ENCODE measurements around the gene SLC23A2.
"Not testable (repeated sequence)": the region's sequence is repeated elsewhere in the genome, so short reads cannot be mapped to it uniquely, and the experiment has no call there.

DNA sequence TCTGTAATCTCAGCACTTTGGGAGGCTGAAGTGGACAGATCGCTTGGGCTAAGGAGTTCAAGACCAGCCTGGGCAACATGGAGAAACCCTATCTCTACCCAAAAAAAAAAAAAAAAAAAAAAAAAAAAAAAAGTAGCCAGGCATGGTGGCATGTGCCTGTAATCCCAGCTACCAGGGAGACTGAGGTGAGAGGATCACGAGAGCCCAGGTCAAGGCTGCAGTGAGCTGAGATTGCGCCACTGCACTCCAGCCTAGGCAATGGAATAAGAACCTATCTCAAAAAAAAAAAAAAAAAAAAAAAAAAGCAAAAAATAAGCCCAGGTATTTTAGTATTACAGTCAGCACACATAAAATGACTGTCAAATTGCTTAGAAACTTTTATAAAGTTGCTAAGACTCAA lies 152.5 kb downstream of the SLC23A2 start:
- TF ChIP-seq, protein P1, sequence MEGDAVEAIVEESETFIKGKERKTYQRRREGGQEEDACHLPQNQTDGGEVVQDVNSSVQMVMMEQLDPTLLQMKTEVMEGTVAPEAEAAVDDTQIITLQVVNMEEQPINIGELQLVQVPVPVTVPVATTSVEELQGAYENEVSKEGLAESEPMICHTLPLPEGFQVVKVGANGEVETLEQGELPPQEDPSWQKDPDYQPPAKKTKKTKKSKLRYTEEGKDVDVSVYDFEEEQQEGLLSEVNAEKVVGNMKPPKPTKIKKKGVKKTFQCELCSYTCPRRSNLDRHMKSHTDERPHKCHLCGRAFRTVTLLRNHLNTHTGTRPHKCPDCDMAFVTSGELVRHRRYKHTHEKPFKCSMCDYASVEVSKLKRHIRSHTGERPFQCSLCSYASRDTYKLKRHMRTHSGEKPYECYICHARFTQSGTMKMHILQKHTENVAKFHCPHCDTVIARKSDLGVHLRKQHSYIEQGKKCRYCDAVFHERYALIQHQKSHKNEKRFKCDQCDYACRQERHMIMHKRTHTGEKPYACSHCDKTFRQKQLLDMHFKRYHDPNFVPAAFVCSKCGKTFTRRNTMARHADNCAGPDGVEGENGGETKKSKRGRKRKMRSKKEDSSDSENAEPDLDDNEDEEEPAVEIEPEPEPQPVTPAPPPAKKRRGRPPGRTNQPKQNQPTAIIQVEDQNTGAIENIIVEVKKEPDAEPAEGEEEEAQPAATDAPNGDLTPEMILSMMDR (IDR thresholded peaks at IDR 0.05; ENCODE audit: low read depth, low read length) = not testable (repeated sequence)
- TF ChIP-seq EZH2phosphoT487 (IDR thresholded peaks at IDR 0.05; ENCODE audit: low read depth) = not testable (repeated sequence)
